MCF 10A (cell line): ENCODE results near the gene CGB8. TPM values are rescaled to one million over a fixed set of nuclear protein-coding genes. Genes with fewer than 3 reads are reported as not detected.
"Not testable (repeated sequence)": the region's sequence is repeated elsewhere in the genome, so short reads cannot be mapped to it uniquely, and the experiment has no call there.

Experiments used
- BruUV-seq: library from RNA; stranded (reverse); fragments of 400-500 nt; replicated peaks from 2 replicates; lab custom pipeline; 2021; lab: Mats Ljungman, UMichigan
- CTCF ChIA-PET: fragments of 300-600 bp; sonication (Branson Sonifier 250); formaldehyde crosslinking; extraction: SDS; loops from one replicate; lab custom pipeline; 2021; ENCODE audit warnings: antibody characterized with exemption, inconsistent platforms; lab: Yijun Ruan, JAX
- POLR2A ChIA-PET: fragments of 300-600, 350-650 bp; sonication (Branson Sonifier 250); formaldehyde crosslinking; extraction: SDS; loops from one replicate; lab custom pipeline; 2020; ENCODE audit warnings: antibody characterized with exemption, inconsistent platforms; lab: Yijun Ruan, JAX
- DNase-seq: peaks from one replicate; pipeline ENCODE4 v3.0.0-alpha.2; 2018; ENCODE audit not compliant: unreplicated experiment
- H3K27ac Mint-ChIP-seq: one replicate; pipeline ENCODE4 v1.8.0; 2022; ENCODE audit warnings: mild to moderate bottlenecking, low read depth, mixed read lengths; ENCODE audit not compliant: unreplicated experiment
- H3K27me3 Mint-ChIP-seq: one replicate; pipeline ENCODE4 v1.8.0; 2022; ENCODE audit warnings: mixed read lengths; ENCODE audit not compliant: insufficient read depth, unreplicated experiment
- H3K36me3 Mint-ChIP-seq: one replicate; pipeline ENCODE4 v1.8.0; 2022; ENCODE audit warnings: mild to moderate bottlenecking, moderate library complexity, mixed read lengths; ENCODE audit not compliant: insufficient read depth, unreplicated experiment
- H3K4me1 Mint-ChIP-seq: one replicate; pipeline ENCODE4 v1.8.0; 2022; ENCODE audit warnings: mixed read lengths; ENCODE audit not compliant: insufficient read depth, unreplicated experiment
- H3K4me3 Mint-ChIP-seq: one replicate; pipeline ENCODE4 v1.8.0; 2022; ENCODE audit warnings: mild to moderate bottlenecking, moderate library complexity, mixed read lengths; ENCODE audit not compliant: unreplicated experiment
- H3K9me3 Mint-ChIP-seq: one replicate; pipeline ENCODE4 v1.8.0; 2022; ENCODE audit warnings: mixed read lengths; ENCODE audit not compliant: unreplicated experiment
- intact Hi-C: fragments of 100-400 bp; cut with micrococcal nuclease; formaldehyde crosslinking; loops from 2 replicates; pipeline ENCODE4 v1.14.1; 2022
- total RNA-seq: library from RNA; stranded (reverse); gene quantifications from 2 replicates; pipeline ENCODE4 v1.2.3, GENCODE V29; 2022
- TF ChIP-seq, protein P1 (sequence below): fragments of 200-600 bp; IDR thresholded peaks from one replicate; pipeline ENCODE4 v1.8.0; 2022; ENCODE audit warnings: antibody characterized with exemption, mild to moderate bottlenecking; ENCODE audit not compliant: unreplicated experiment

The CGB8 gene
- total RNA-seq, 1 experiment from 2014 or later: 1.3 TPM

DNA sequence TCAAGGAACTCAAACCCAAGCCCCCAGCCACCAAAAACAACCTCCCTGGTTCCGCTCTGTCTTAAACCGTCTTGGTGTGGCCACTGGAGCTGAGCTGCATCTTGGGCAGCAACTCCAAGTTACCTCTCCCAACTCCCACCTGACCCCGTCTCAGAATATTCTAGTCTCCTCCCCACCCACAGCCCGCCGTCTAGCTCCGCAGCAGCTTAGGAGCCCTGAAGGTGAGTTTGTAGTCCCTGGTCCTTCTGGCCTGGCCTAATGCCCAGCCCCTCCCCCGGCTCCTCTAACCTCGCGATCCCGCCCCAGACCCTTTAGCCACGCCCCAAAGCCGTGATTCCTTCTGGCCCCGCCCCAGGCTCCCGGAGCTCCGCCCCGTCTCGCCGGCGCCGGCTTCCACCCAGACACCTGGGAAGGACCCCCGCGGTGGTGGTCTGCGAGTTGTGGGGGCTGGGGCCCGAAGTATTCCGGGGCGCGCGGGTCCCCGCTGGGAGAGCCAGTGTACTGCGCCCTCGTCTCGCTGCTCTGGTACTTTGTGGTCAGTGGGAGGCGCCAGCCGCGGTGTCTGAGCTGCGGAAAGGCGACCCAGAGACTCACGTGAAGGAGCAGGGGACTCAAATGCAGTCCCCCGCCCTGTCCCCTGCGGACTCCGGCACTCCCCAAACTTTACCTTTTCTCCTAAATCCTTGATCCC, 29.5 kb downstream of the CGB8 start:
- Mint-ChIP-seq H3K27ac (no peak overlapping the region), H3K9me3 (no peaks in the 10 kb centered on the region), H3K36me3 (peaks cover 34% of the 10 kb centered on the region), H3K27me3 (no peaks in the 10 kb centered on the region), H3K4me3 (peak overlapping the region; percentile 57), H3K4me1 (peaks cover 18% of the 10 kb centered on the region)
- ChIA-PET POLR2A (interaction anchor here (0.6 to 1.7 kb wide), 10 partner anchors 9 to 306 kb away, joined by 3 to 11 read pairs (median 4); partner anchors contain the start of genes CGB7, GYS1 and RUVBL2), CTCF (interaction anchor here (0.6 kb wide), 1 partner anchor 38 kb away, joined by 4 read pairs; the partner anchor contains the start of gene CGB7)
- intact Hi-C loops: no loop called here
- TF ChIP-seq, protein P1, sequence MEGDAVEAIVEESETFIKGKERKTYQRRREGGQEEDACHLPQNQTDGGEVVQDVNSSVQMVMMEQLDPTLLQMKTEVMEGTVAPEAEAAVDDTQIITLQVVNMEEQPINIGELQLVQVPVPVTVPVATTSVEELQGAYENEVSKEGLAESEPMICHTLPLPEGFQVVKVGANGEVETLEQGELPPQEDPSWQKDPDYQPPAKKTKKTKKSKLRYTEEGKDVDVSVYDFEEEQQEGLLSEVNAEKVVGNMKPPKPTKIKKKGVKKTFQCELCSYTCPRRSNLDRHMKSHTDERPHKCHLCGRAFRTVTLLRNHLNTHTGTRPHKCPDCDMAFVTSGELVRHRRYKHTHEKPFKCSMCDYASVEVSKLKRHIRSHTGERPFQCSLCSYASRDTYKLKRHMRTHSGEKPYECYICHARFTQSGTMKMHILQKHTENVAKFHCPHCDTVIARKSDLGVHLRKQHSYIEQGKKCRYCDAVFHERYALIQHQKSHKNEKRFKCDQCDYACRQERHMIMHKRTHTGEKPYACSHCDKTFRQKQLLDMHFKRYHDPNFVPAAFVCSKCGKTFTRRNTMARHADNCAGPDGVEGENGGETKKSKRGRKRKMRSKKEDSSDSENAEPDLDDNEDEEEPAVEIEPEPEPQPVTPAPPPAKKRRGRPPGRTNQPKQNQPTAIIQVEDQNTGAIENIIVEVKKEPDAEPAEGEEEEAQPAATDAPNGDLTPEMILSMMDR: no peak
- BruUV-seq: TSS peak; percentile 3
- peak; percentile 83 for DNase-seq

DNA sequence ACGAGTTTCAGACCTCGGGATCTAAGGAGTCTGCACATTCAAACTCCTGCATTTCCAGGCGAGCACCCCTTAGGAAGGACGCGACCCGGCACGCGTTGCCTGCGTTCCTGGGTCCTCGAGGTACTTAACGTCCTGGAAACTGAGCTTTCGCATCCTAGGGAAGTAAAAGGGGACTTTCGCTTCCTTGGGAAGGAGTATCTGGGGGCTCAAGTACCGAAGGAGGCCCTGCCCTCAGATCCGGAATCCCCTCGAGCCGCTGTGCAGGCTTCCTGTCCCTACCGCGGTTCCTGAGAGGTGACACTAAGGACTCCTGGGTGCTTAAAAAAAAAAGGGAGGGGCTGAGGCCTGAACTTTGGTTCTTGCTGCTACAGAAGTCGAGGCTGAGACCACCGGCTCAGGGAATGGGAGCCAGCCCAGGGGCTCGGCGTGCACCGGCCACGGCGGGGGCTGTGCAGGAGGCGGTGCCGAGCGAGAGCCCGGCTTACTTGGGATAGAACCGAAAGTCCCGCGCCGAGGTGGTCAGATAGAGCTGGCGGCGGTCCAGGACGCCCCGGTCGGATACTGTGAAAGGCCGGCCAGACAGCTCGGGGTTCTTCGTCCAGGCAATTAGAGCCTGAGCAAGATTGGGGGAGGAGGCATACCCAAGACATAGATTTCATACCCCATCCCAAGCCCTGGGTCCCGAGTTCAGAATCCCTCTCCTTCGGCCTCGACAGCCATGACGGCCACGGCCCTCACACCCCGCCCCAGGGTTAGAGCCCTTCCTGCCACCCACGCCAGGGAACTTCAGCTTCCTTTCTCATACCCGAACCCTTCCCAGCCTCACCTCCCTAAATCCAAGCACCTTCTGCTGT, 30.3 kb downstream of the CGB8 start:
- ChIA-PET POLR2A (interaction anchor here (0.6 to 1.7 kb wide), 10 partner anchors 9 to 623 kb away, joined by 3 to 11 read pairs (median 4); partner anchors contain the start of genes CGB7, GYS1, RUVBL2 and SCAF1), CTCF (interaction anchor here (0.6 to 1.3 kb wide), 2 partner anchors 19 to 208 kb away, joined by 3 to 4 read pairs; no protein-coding TSS in a partner anchor)
- DNase-seq, H3K9me3 Mint-ChIP-seq, H3K27ac Mint-ChIP-seq, intact Hi-C loops, H3K27me3 Mint-ChIP-seq, BruUV-seq: not testable (repeated sequence)
- H3K4me1 Mint-ChIP-seq: peaks cover 18% of the 10 kb centered on the region
- peaks cover 37% of the 10 kb centered on the region for H3K36me3 Mint-ChIP-seq
- H3K4me3 Mint-ChIP-seq: peak overlapping the region; percentile 57

DNA sequence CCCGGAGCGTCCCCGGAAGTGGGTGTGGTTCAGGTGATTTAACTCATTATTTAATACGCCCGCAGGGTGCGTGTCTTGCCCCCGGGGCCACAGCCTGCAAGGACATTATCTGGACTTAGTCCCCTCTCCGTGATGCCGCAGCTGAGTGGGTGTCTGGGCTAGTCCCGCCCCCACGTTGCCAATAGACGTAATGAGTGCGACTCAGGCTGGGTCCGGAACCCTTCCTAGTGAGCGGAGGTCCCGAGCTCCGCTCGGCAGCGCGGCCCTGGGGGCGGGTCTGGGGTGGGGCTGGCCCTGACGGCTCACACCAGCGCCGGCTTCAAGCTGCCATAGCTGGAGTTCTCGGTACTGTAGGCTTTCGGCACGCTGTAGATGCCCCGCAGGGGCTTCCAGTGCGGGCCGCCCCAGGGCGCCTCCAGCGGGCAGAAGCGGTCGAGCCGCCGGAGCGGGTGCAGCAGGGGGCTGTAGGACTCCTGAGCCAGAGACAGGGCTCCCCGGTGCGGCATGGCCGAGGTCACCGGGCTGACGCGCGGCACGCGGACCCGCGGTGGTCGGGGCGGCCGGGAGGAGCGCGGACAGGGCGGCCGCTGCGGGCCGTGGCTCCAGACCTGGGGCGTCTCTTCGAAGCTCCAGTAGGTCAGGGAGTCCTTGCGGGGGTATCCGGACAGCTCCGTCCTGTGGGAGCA, 31.1 kb downstream of the CGB8 start:
- POLR2A ChIA-PET: interaction anchor here (0.6 to 1.0 kb wide), 2 partner anchors 72 to 624 kb away, joined by 4 read pairs; partner anchors contain the start of gene SCAF1
- TF ChIP-seq, protein P1: peak; percentile 35

DNA sequence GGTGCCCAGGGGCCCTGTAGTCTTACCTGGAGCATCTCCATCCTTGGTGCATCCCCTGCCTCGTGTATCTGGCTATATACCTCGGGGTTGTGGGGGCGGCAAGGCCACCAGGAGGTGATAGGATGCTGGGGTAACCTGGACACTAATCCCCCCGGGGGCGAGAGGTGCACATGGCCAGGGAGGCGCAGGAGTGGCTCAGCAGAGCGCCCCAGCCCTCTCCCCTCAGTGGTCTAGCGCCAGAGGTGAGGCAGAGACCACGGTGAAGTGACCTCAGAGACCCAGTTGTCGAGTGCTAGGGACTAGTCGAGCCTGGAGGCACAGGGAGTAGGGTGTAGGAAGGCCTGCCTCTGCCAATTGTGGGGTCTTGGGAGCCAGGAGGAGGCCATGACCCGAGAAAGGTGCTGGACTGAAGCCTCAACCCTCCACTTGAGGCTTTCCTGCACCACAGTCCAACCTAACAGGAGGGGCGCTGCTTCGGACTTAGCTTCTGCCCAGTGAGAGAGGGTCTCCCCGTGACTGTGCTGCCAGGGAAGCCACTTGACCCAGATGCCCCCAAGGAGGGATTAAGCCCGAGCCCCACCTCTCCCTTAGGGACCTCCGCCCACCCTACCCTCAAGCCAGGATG, 31.8 kb downstream of the CGB8 start, which contains the start of gene LHB:
TSS of gene LHB (minus strand) at position 51 of the 625 bp plus-strand sequence. CDS start at position 41, 10 bp downstream.
- Mint-ChIP-seq H3K36me3 (peaks cover 43% of the 10 kb centered on the region), H3K27ac (no peak within 1 kb of the TSS), H3K4me1 (peaks cover 18% of the 10 kb centered on the region), H3K27me3 (no peaks in the 10 kb centered on the region), H3K9me3 (no peaks in the 10 kb centered on the region), H3K4me3 (no peak within 1 kb of the TSS)
- POLR2A ChIA-PET: no interaction called here
- CTCF ChIA-PET: interaction anchor here (0.7 to 1.1 kb wide), 2 partner anchors 17 to 39 kb away, joined by 3 to 4 read pairs; no protein-coding TSS in a partner anchor
- TF ChIP-seq, protein P1: no peak
- BruUV-seq: no TSS peak
- intact Hi-C loops: no loop called here
- DNase-seq: no peak

More for the DNA sequence above, 31.1 kb downstream of the CGB8 start:
- CTCF ChIA-PET: interaction anchor here (0.7 to 1.3 kb wide), 2 partner anchors 18 to 39 kb away, joined by 3 to 4 read pairs; no protein-coding TSS in a partner anchor
- H3K36me3 Mint-ChIP-seq: peaks cover 43% of the 10 kb centered on the region
- no TSS peak for BruUV-seq
- H3K27ac Mint-ChIP-seq: no peak overlapping the region
- intact Hi-C loops: no loop called here
- no peaks in the 10 kb centered on the region for H3K27me3 Mint-ChIP-seq
- no peak for DNase-seq
- H3K4me3 Mint-ChIP-seq: no peak overlapping the region
- H3K4me1 Mint-ChIP-seq: peaks cover 18% of the 10 kb centered on the region
- no peaks in the 10 kb centered on the region for H3K9me3 Mint-ChIP-seq
